ENCODE measurements around the gene LMAN1L.

- TF ChIP-seq EZH2 (optimal IDR thresholded peaks at IDR 0.05; ENCODE audit: low read depth, low read length), result no peak
- TF ChIP-seq CTCF (IDR thresholded peaks at IDR 0.05; ENCODE audit: low read length), result no peak
- no peak for TF ChIP-seq EZH2phosphoT487 (IDR thresholded peaks at IDR 0.05; ENCODE audit: low read length)
Observed at GRCh38 chr15:74793135-74794028, 19.3 kb upstream of the LMAN1L start.
